Measurements from ENCODE around the gene BDKRB2. TPM values are rescaled to one million over a fixed set of nuclear protein-coding genes. Genes with fewer than 3 reads are reported as not detected.

Gene BDKRB2
- total RNA-seq, 1 donor from 2014 or later = 3.8 TPM

GRCh38 chr14:96275177-96276112 lies 70.8 kb downstream of the BDKRB2 start:
- no peak overlapping the region for H3K27ac Mint-ChIP-seq (ENCODE audit: unreplicated experiment)
- no peaks in the 10 kb centered on the region for H3K9me3 Mint-ChIP-seq (ENCODE audit: unreplicated experiment)
- peaks cover 12% of the 10 kb centered on the region for H3K36me3 Mint-ChIP-seq (ENCODE audit: unreplicated experiment)
- peaks cover 3% of the 10 kb centered on the region for H3K27me3 Mint-ChIP-seq (ENCODE audit: unreplicated experiment)
- DNase-seq = peak; percentile 90
- no peak overlapping the region for H3K4me3 Mint-ChIP-seq (ENCODE audit: unreplicated experiment)
- TF ChIP-seq CTCF (IDR thresholded peaks at IDR 0.05; ENCODE audit: partially characterized antibody, unreplicated experiment) = peak; percentile 97
- peaks cover 12% of the 10 kb centered on the region for H3K4me1 Mint-ChIP-seq (ENCODE audit: low read depth, unreplicated experiment)

- H3K27me3 Mint-ChIP-seq (ENCODE audit: unreplicated experiment) = no peaks in the 10 kb centered on the region
- peaks cover 6% of the 10 kb centered on the region for H3K36me3 Mint-ChIP-seq (ENCODE audit: unreplicated experiment)
- peaks cover 15% of the 10 kb centered on the region for H3K4me1 Mint-ChIP-seq (ENCODE audit: low read depth, unreplicated experiment)
- no peak overlapping the region for H3K27ac Mint-ChIP-seq (ENCODE audit: unreplicated experiment)
- no peak for DNase-seq
- no peaks in the 10 kb centered on the region for H3K9me3 Mint-ChIP-seq (ENCODE audit: unreplicated experiment)
- H3K4me3 Mint-ChIP-seq (ENCODE audit: unreplicated experiment) = no peak overlapping the region
- no peak for TF ChIP-seq CTCF (IDR thresholded peaks at IDR 0.05; ENCODE audit: partially characterized antibody, unreplicated experiment)
Measured at GRCh38 chr14:96277890-96278289, 73.3 kb downstream of the BDKRB2 start.

GRCh38 chr14:96279564-96279963 lies 74.9 kb downstream of the BDKRB2 start:
- no peak overlapping the region for H3K4me3 Mint-ChIP-seq (ENCODE audit: unreplicated experiment)
- H3K27ac Mint-ChIP-seq (ENCODE audit: unreplicated experiment) = no peak overlapping the region
- no peaks in the 10 kb centered on the region for H3K36me3 Mint-ChIP-seq (ENCODE audit: unreplicated experiment)
- no peaks in the 10 kb centered on the region for H3K9me3 Mint-ChIP-seq (ENCODE audit: unreplicated experiment)
- no peak for TF ChIP-seq CTCF (IDR thresholded peaks at IDR 0.05; ENCODE audit: partially characterized antibody, unreplicated experiment)
- H3K27me3 Mint-ChIP-seq (ENCODE audit: unreplicated experiment) = no peaks in the 10 kb centered on the region
- DNase-seq = no peak
- peaks cover 15% of the 10 kb centered on the region for H3K4me1 Mint-ChIP-seq (ENCODE audit: low read depth, unreplicated experiment)

- no peak overlapping the region for H3K27ac Mint-ChIP-seq (ENCODE audit: unreplicated experiment)
- no peaks in the 10 kb centered on the region for H3K36me3 Mint-ChIP-seq (ENCODE audit: unreplicated experiment)
- H3K4me3 Mint-ChIP-seq (ENCODE audit: unreplicated experiment) = no peak overlapping the region
- no peak for DNase-seq
- no peaks in the 10 kb centered on the region for H3K9me3 Mint-ChIP-seq (ENCODE audit: unreplicated experiment)
- peaks cover 14% of the 10 kb centered on the region for H3K4me1 Mint-ChIP-seq (ENCODE audit: low read depth, unreplicated experiment)
- TF ChIP-seq CTCF (IDR thresholded peaks at IDR 0.05; ENCODE audit: partially characterized antibody, unreplicated experiment) = no peak
- H3K27me3 Mint-ChIP-seq (ENCODE audit: unreplicated experiment) = no peaks in the 10 kb centered on the region
Measured at GRCh38 chr14:96280104-96280503, 75.5 kb downstream of the BDKRB2 start.

- no peaks in the 10 kb centered on the region for H3K36me3 Mint-ChIP-seq (ENCODE audit: unreplicated experiment)
- no peak for DNase-seq
- no peak overlapping the region for H3K27ac Mint-ChIP-seq (ENCODE audit: unreplicated experiment)
- TF ChIP-seq CTCF (IDR thresholded peaks at IDR 0.05; ENCODE audit: partially characterized antibody, unreplicated experiment) = no peak
- no peak overlapping the region for H3K4me3 Mint-ChIP-seq (ENCODE audit: unreplicated experiment)
- no peaks in the 10 kb centered on the region for H3K27me3 Mint-ChIP-seq (ENCODE audit: unreplicated experiment)
- H3K9me3 Mint-ChIP-seq (ENCODE audit: unreplicated experiment) = no peaks in the 10 kb centered on the region
- peaks cover 14% of the 10 kb centered on the region for H3K4me1 Mint-ChIP-seq (ENCODE audit: low read depth, unreplicated experiment)
Measured at GRCh38 chr14:96281486-96281885, 76.8 kb downstream of the BDKRB2 start.
